Transverse colon (tissue), 4 donors: ENCODE results near the gene OSM.

ENCODE experiments used
- CTCF ChIP-seq, 5 experiments: fragments of 200-600 bp in 3 of 5; fragments of 450-650 bp in 2 of 5; sonication (generic) in 3 of 5; IDR thresholded peaks; 1 replicate in 2 of 5; 2 replicates in 3 of 5; pipeline ENCODE4 v1.5.1; 2016 to 2017; ENCODE audit warnings: antibody characterized with exemption in 5 of 5, inconsistent platforms in 3 of 5, mild to moderate bottlenecking in 2 of 5, moderate library complexity in 1 of 5
- EP300 ChIP-seq: sonication (generic); formaldehyde crosslinking; IDR thresholded peaks from one replicate; pipeline ENCODE4 v1.6.1; 2017; ENCODE audit warnings: antibody characterized with exemption, low read depth
- POLR2A ChIP-seq: fragments of 450-650 bp; IDR thresholded peaks from one replicate; pipeline ENCODE4 v1.6.1; 2016; ENCODE audit warnings: antibody characterized with exemption, mild to moderate bottlenecking, moderate library complexity
- POLR2AphosphoS5 ChIP-seq, 3 donors: sonication (generic); formaldehyde crosslinking; IDR thresholded peaks; one replicate each; pipeline ENCODE4 v1.6.1; 2016; ENCODE audit warnings: antibody characterized with exemption in 3 of 3

- TF ChIP-seq POLR2AphosphoS5 (IDR thresholded peaks at IDR 0.05) (no peak), POLR2A (no peak), CTCF (IDR thresholded peaks at IDR 0.05) (no peak), EP300 (no peak)
Observed at GRCh38 chr22:30272781-30273601, 6.3 kb upstream of the OSM start.
